Spleen (tissue), 7 donors: ENCODE data around the gene RHOBTB3.

ENCODE experiments used
- CTCF ChIP-seq, 11 experiments: fragments of 200-600 bp in 7 of 11; fragments of 450-650 bp in 4 of 11; sonication (generic) in 4 of 11; IDR thresholded peaks in 8 of 11; conservative IDR thresholded peaks in 3 of 11; 1 replicate in 7 of 11; 2 replicates in 4 of 11; pipeline versions ENCODE4 v1.4.0 to v1.8.0; 2016 to 2021; ENCODE audit warnings: antibody characterized with exemption in 11 of 11, inconsistent platforms in 4 of 11, mild to moderate bottlenecking in 1 of 11
- POLR2A ChIP-seq, 3 donors: fragments of 450-650 bp; IDR thresholded peaks; one replicate each; pipeline ENCODE4 v1.5.1; 2017; ENCODE audit warnings: antibody characterized with exemption in 3 of 3, mild to moderate bottlenecking in 1 of 3
- POLR2AphosphoS5 ChIP-seq, 3 donors: sonication (generic); formaldehyde crosslinking; IDR thresholded peaks; one replicate each; pipeline ENCODE4 v1.5.1; 2017; ENCODE audit warnings: antibody characterized with exemption in 3 of 3
- donor health status: DM: no; HTN: no; CAD: no; lungs with moderate emphysema.
- donor health status: DM: no; HTN: no; CAD: no.
- donor health status: DM: no; HTN: no; CAD: no.

GRCh38 chr5:95720094-95720786 lies 10.9 kb upstream of the RHOBTB3 start:
- TF ChIP-seq CTCF (IDR thresholded peaks at IDR 0.05 in 8 of 11, conservative IDR thresholded peaks at IDR 0.05 in 3 of 11) (no peak), POLR2AphosphoS5 (IDR thresholded peaks at IDR 0.05) (no peak), POLR2A (IDR thresholded peaks at IDR 0.05) (no peak)
